ENCODE measurements around the gene KCNJ1.

KCNJ1 gene

GRCh38 chr11:128862406-128862805 is 4.7 kb downstream of the KCNJ1 start:
- H3K4me3 ChIP-seq (ENCODE audit: low read depth, low read length), result no peak overlapping the region
- TF ChIP-seq CTCF (IDR thresholded peaks at IDR 0.05; ENCODE audit: insufficient read depth, low read depth, low read length, missing control alignments), result no peak
- no peak for DNase-seq (ENCODE audit: low read depth)

- no peak overlapping the region for H3K4me3 ChIP-seq (ENCODE audit: low read depth, low read length)
- DNase-seq (ENCODE audit: low read depth), result no peak
- no peak for TF ChIP-seq CTCF (IDR thresholded peaks at IDR 0.05; ENCODE audit: insufficient read depth, low read depth, low read length, missing control alignments)
Observed at GRCh38 chr11:128860571-128861361, 6.3 kb downstream of the KCNJ1 start.

GRCh38 chr11:128859563-128860441 is 7.3 kb downstream of the KCNJ1 start:
- TF ChIP-seq CTCF (IDR thresholded peaks at IDR 0.05; ENCODE audit: insufficient read depth, low read depth, low read length, missing control alignments), result peak; percentile 97
- no peak overlapping the region for H3K4me3 ChIP-seq (ENCODE audit: low read depth, low read length)
- DNase-seq (ENCODE audit: low read depth), result peak; percentile 86

GRCh38 chr11:128857341-128857740 is 9.8 kb downstream of the KCNJ1 start:
- no peak for TF ChIP-seq CTCF (IDR thresholded peaks at IDR 0.05; ENCODE audit: insufficient read depth, low read depth, low read length, missing control alignments)
- no peak for DNase-seq (ENCODE audit: low read depth)
- H3K4me3 ChIP-seq (ENCODE audit: low read depth, low read length), result no peak overlapping the region

DNA sequence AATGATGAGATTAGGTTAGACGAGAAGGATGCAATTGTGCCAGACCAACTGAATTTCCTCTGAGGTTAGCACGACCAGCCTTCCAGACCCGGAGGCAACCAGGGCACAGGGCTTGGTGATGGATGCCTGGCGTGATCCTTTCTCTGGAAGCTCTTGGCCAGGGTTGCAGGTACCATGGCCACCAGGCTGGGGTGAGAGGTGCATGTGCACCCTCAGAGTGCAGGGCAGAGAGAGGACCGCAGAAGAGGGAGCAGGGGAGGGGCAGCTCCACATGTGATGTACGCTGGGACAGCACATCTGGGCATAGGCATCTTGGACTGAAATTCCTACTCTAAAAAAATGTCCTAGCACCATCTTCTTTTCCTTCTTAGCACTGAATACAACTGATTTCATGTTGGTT is 10.9 kb downstream of the KCNJ1 start:
- TF ChIP-seq CTCF (IDR thresholded peaks at IDR 0.05; ENCODE audit: insufficient read depth, low read depth, low read length, missing control alignments), result no peak
- no peak overlapping the region for H3K4me3 ChIP-seq (ENCODE audit: low read depth, low read length)
- DNase-seq (ENCODE audit: low read depth), result no peak

DNA sequence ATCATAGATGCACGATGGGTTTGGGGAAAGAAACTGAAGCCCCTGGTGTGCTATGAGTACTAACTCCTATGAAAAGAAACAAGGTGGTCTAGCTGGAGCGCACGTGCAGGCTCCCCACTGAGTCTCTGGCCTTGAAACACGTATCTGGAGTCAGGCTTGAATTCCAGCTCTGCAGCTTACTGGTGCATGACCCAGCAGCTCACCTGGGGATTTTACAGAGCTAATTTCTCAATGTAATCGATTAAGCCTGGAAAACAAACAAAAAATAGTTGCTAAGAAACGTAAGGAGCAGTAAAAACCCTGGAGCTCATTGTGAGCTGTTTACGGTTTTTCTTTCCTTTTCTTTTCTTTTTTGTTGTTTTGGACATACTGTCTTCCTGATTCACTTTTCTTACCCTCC is 12.3 kb downstream of the KCNJ1 start:
- DNase-seq (ENCODE audit: low read depth), result no peak
- no peak overlapping the region for H3K4me3 ChIP-seq (ENCODE audit: low read depth, low read length)
- no peak for TF ChIP-seq CTCF (IDR thresholded peaks at IDR 0.05; ENCODE audit: insufficient read depth, low read depth, low read length, missing control alignments)
